B cell (primary cell): ENCODE data around the gene KIAA0232. TPM values are rescaled to one million over a fixed set of nuclear protein-coding genes. Genes with fewer than 3 reads are reported as not detected.

ENCODE experiments used
- ATAC-seq: fragments of 200-7000 bp; cut with Tn5 transposase; one replicate; pipeline ENCODE4 v1.10.0; 2021; ENCODE audit warnings: low read depth, mild to moderate bottlenecking, moderate number of reproducible peaks, moderate library complexity
- CTCF ChIA-PET: fragments of 350-600 bp; sonication (Branson Sonifier 250); formaldehyde crosslinking; loops from one replicate; lab custom pipeline; 2021; ENCODE audit warnings: antibody characterized with exemption, inconsistent platforms; lab: Charles Lee
- POLR2A ChIA-PET: fragments of 350-600 bp; sonication (Branson Sonifier 250); formaldehyde crosslinking; loops from one replicate; lab custom pipeline; 2021; ENCODE audit warnings: antibody characterized with exemption; lab: Charles Lee
- DNase-seq: peaks from one replicate; pipeline ENCODE4 v3.0.0; 2013
- H2AFZ ChIP-seq: 2 replicates; pipeline ENCODE4 v1.6.1; 2012; ENCODE audit warnings: mild to moderate bottlenecking, low read depth, low read length; ENCODE audit not compliant: insufficient read depth, poor library complexity, severe bottlenecking
- H3K27ac ChIP-seq, 2 donors: 1 replicate in 1 of 2; 2 replicates in 1 of 2; pipeline ENCODE4 v1.5.1; 2012 to 2013; ENCODE audit warnings: low read length in 2 of 2, mild to moderate bottlenecking in 2 of 2, moderate library complexity in 1 of 2
- H3K27me3 ChIP-seq, 4 experiments: fragments of 200-600 bp in 1 of 4; sonication (generic) in 1 of 4; replicated peaks in 1 of 4; 1 replicate in 2 of 4; 2 replicates in 2 of 4; pipeline versions ENCODE4 v1.6.1 to v1.7.0; 2013 to 2016; ENCODE audit warnings: low read length in 3 of 4, mild to moderate bottlenecking in 2 of 4, mixed read lengths in 1 of 4, moderate library complexity in 1 of 4; ENCODE audit not compliant: insufficient read depth in 4 of 4, control insufficient read depth in 3 of 4; ENCODE audit errors: control extremely low read depth in 1 of 4
- H3K36me3 ChIP-seq, 2 experiments: replicated peaks in 1 of 2; 1 replicate in 1 of 2; 2 replicates in 1 of 2; pipeline versions ENCODE4 v1.6.1 to v1.7.1; 2013; ENCODE audit warnings: low read length in 1 of 2; ENCODE audit not compliant: insufficient read depth in 2 of 2, control insufficient read depth in 1 of 2; ENCODE audit errors: control extremely low read depth in 1 of 2, extremely low read depth in 1 of 2
- H3K4me1 ChIP-seq, 2 donors: fragments of 200-600 bp in 1 of 2; sonication (generic) in 1 of 2; 1 replicate in 1 of 2; 2 replicates in 1 of 2; pipeline versions ENCODE4 v1.5.1 to v1.6.1; 2013 to 2017; ENCODE audit warnings: low read length in 2 of 2; ENCODE audit not compliant: control insufficient read depth in 2 of 2, insufficient read depth in 2 of 2
- H3K4me2 ChIP-seq: replicated peaks from 2 replicates; pipeline ENCODE3; 2012; ENCODE audit warnings: mild to moderate bottlenecking, low read depth, low read length; ENCODE audit not compliant: poor library complexity, severe bottlenecking
- H3K4me3 ChIP-seq, 5 experiments: fragments of 200-600 bp in 1 of 5; sonication (generic) in 1 of 5; 1 replicate in 3 of 5; 2 replicates in 2 of 5; pipeline versions ENCODE4 v1.5.1 to v1.7.0; 2011 to 2016; ENCODE audit warnings: low read length in 4 of 5, mild to moderate bottlenecking in 4 of 5, low read depth in 2 of 5, control low read depth in 1 of 5, moderate library complexity in 1 of 5; ENCODE audit not compliant: insufficient read depth in 1 of 5; ENCODE audit errors: control extremely low read depth in 1 of 5, extremely low read depth in 1 of 5
- H3K79me2 ChIP-seq: fragments of 200-600 bp; sonication (generic); one replicate; pipeline ENCODE4 v1.6.0; 2016; ENCODE audit warnings: low read length; ENCODE audit not compliant: control insufficient read depth, insufficient read depth
- H3K9ac ChIP-seq: fragments of 200-600 bp; sonication (generic); 2 replicates; pipeline ENCODE4 v1.6.1; 2017; ENCODE audit warnings: mild to moderate bottlenecking, low read length, moderate library complexity
- H3K9me3 ChIP-seq, 3 donors: one replicate each; pipeline versions ENCODE4 v1.6.1 to v1.7.1; 2013; ENCODE audit warnings: low read length in 2 of 3; ENCODE audit not compliant: control insufficient read depth in 2 of 3, insufficient read depth in 1 of 3; ENCODE audit errors: control extremely low read depth in 1 of 3
- H4K20me1 ChIP-seq: 2 replicates; pipeline ENCODE4 v1.6.0; 2012; ENCODE audit warnings: mild to moderate bottlenecking, low read length; ENCODE audit not compliant: insufficient read depth, control insufficient read depth, poor library complexity, severe bottlenecking
- H3K27ac Mint-ChIP-seq: one replicate; pipeline ENCODE4 v1.8.0; 2021; ENCODE audit warnings: mixed read lengths
- H3K27me3 Mint-ChIP-seq: one replicate; pipeline ENCODE4 v1.8.0; 2021; ENCODE audit warnings: mixed read lengths
- H3K4me1 Mint-ChIP-seq: one replicate; pipeline ENCODE4 v1.8.0; 2021; ENCODE audit warnings: mixed read lengths
- H3K4me3 Mint-ChIP-seq: one replicate; pipeline ENCODE4 v1.8.0; 2021; ENCODE audit warnings: mixed read lengths
- H3K9me3 Mint-ChIP-seq: one replicate; pipeline ENCODE4 v1.8.0; 2022; ENCODE audit warnings: mixed read lengths; ENCODE audit not compliant: insufficient read depth
- EZH2 ChIP-seq: IDR thresholded peaks from 2 replicates; pipeline ENCODE4 v1.6.1; 2012; ENCODE audit warnings: borderline replicate concordance, low read depth, mild to moderate bottlenecking, moderate library complexity, low read length; ENCODE audit not compliant: insufficient read depth, poor library complexity, severe bottlenecking
- WGBS: methylation state at CpG from one replicate; pipeline ENCODE4 v1.1.5; 2013; ENCODE audit warnings: missing lambda C conversion rate; ENCODE audit not compliant: insufficient coverage; 5-methylcytosine and 5-hydroxymethylcytosine counted together
- intact Hi-C: fragments of 100-400 bp; cut with micrococcal nuclease; formaldehyde crosslinking; loops from one replicate; pipeline ENCODE4 v1.10.0; 2022
- polyA plus RNA-seq: library from polyadenylated mRNA; depleted of rRNA; stranded (reverse); fragments of >200 nt; gene quantifications from 2 replicates; pipeline ENCODE4 v1.2.3, GENCODE V29; 2012
- total RNA-seq, 2 donors: library from RNA; stranded (reverse); fragments of 120-200 nt in 1 of 2; gene quantifications; 1 replicate in 1 of 2; 2 replicates in 1 of 2; pipeline versions ENCODE4 v1.2.3 to v1.2.4, GENCODE V29; 2013 to 2022
- TF ChIP-seq, protein P1 (sequence below): fragments of 200-600 bp; IDR thresholded peaks from one replicate; pipeline ENCODE4 v1.8.0; 2022; ENCODE audit warnings: antibody characterized with exemption, mild to moderate bottlenecking

KIAA0232 gene
- total and polyA plus RNA-seq, 2 donors (not counting 1 experiment from before 2014, with no cell fraction given) = 2.9 to 20.8 TPM

DNA sequence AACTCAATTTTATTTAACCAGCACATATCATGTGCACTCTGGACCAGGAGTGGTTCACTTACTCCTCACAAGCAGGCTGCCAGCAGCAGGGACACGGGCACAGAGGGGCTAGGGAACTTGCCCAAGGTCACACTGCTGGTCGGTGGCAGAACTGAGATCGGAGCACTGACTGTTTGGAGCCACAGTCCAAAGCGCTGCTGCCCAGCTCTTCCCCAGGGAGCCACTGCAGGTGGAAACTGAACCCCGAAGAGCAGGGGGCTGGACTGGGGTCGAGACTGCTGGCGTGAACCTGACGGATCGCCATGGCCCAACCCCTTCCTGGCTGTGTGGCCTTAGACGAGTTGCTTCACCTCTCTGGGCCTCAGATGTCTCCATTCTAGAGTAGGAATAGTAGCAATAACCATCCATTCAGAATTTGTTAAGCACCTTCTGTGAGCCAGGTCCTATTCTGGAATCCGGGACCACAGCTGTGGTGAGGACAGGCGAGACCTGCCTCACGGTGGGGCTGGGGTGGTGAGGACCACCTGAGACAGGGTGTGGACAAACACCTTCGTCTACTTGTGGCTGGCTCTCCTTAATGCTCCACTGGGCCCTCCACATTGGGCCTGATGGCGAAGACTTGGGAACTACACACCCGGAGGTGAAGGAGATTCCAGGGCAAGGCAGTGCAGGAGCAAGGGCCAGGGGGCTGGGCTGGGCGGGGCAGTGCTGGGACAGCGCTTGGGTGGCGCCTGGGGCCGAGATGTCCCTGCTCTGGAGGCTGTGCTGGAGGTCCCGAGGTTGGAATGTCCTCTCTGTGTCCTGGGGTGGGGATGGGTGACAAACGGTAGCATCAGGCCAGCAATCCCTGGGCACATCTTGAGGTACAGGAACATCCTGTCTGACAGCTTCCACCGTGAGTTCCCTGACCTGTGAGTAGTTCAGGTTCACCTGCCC is 32.0 kb upstream of the KIAA0232 start:
- no peak overlapping the region for H2AFZ ChIP-seq
- 93% methylated on average over 23 of the region's 23 CpGs for WGBS
- no peaks in the 10 kb centered on the region for H3K9me3 ChIP-seq
- Mint-ChIP-seq H3K9me3 (no peaks in the 10 kb centered on the region), H3K27me3 (peaks cover 6% of the 10 kb centered on the region), H3K27ac (no peak overlapping the region), H3K4me1 (no peaks in the 10 kb centered on the region), H3K4me3 (no peak overlapping the region)
- no peak overlapping the region for H3K4me3 ChIP-seq
- H4K20me1 ChIP-seq = no peaks in the 10 kb centered on the region
- POLR2A ChIA-PET = no interaction called here
- no peaks in the 10 kb centered on the region for H3K79me2 ChIP-seq
- no peaks in the 10 kb centered on the region for H3K27me3 ChIP-seq
- no peak overlapping the region for H3K9ac ChIP-seq
- H3K36me3 ChIP-seq = no peaks in the 10 kb centered on the region
- DNase-seq (no peak), ATAC-seq (no peak)
- TF ChIP-seq, protein P1, sequence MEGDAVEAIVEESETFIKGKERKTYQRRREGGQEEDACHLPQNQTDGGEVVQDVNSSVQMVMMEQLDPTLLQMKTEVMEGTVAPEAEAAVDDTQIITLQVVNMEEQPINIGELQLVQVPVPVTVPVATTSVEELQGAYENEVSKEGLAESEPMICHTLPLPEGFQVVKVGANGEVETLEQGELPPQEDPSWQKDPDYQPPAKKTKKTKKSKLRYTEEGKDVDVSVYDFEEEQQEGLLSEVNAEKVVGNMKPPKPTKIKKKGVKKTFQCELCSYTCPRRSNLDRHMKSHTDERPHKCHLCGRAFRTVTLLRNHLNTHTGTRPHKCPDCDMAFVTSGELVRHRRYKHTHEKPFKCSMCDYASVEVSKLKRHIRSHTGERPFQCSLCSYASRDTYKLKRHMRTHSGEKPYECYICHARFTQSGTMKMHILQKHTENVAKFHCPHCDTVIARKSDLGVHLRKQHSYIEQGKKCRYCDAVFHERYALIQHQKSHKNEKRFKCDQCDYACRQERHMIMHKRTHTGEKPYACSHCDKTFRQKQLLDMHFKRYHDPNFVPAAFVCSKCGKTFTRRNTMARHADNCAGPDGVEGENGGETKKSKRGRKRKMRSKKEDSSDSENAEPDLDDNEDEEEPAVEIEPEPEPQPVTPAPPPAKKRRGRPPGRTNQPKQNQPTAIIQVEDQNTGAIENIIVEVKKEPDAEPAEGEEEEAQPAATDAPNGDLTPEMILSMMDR = no peak
- TF ChIP-seq EZH2 = no peak
- CTCF ChIA-PET = no interaction called here
- H3K4me1 ChIP-seq = no peaks in the 10 kb centered on the region
- intact Hi-C loops = no loop called here
- H3K27ac ChIP-seq = no peak overlapping the region
- no peak overlapping the region for H3K4me2 ChIP-seq
